H1 (cell line): ENCODE data around the gene CASZ1. TPM values are rescaled to one million over a fixed set of nuclear protein-coding genes. Genes with fewer than 3 reads are reported as not detected.

Experiments used
- CTCF ChIA-PET: fragments of 300-600 bp; sonication (Branson Sonifier 250); formaldehyde crosslinking; loops from one replicate; lab custom pipeline; 2021; ENCODE audit not compliant: partially characterized antibody; lab: Charles Lee
- POLR2A ChIA-PET: fragments of 300-600 bp; sonication (Branson Sonifier 250); formaldehyde crosslinking; loops from one replicate; lab custom pipeline; 2021; ENCODE audit warnings: inconsistent platforms; ENCODE audit not compliant: partially characterized antibody; lab: Charles Lee
- DNase-seq, 2 experiments: peaks; one replicate each; pipeline versions ENCODE4 v3.0.0 to v3.0.0-alpha.2; 2010 to 2022; ENCODE audit warnings: low spot score in 2 of 2, low read depth in 1 of 2, mixed read lengths in 1 of 2
- FAIRE-seq: peaks from 2 replicates; lab custom pipeline; 2011; peaks lifted over from hg19 to GRCh38; lab: Jason Lieb, UNC
- H2AFZ ChIP-seq: 2 replicates; pipeline ENCODE4 v1.8.1; 2012; ENCODE audit warnings: low read length, inconsistent platforms
- H2AK5ac ChIP-seq: 2 replicates; pipeline ENCODE4 v1.6.1; 2013; ENCODE audit warnings: low read depth, low read length
- H2BK120ac ChIP-seq: replicated peaks from 2 replicates; pipeline ENCODE3; 2013; ENCODE audit warnings: low read depth, low read length, inconsistent platforms
- H2BK12ac ChIP-seq: 2 replicates; pipeline ENCODE4 v1.6.1; 2013; ENCODE audit warnings: low read depth, low read length
- H2BK15ac ChIP-seq: 2 replicates; pipeline ENCODE4 v1.6.1; 2013; ENCODE audit warnings: low read length
- H2BK20ac ChIP-seq: 2 replicates; pipeline ENCODE4 v1.6.1; 2013; ENCODE audit warnings: low read length
- H2BK5ac ChIP-seq: 2 replicates; pipeline ENCODE4 v1.6.1; 2013; ENCODE audit warnings: low read depth, low read length
- H3K14ac ChIP-seq: 2 replicates; pipeline ENCODE4 v1.6.1; 2013; ENCODE audit warnings: inconsistent platforms; ENCODE audit not compliant: insufficient read length
- H3K18ac ChIP-seq: 2 replicates; pipeline ENCODE4 v1.6.1; 2013; ENCODE audit warnings: low read length; ENCODE audit errors: extremely low read depth
- H3K23ac ChIP-seq: 2 replicates; pipeline ENCODE4 v1.6.1; 2013; ENCODE audit warnings: inconsistent platforms; ENCODE audit not compliant: insufficient read length
- H3K23me2 ChIP-seq: 2 replicates; pipeline ENCODE4 v1.6.1; 2013; ENCODE audit warnings: low read depth, low read length
- H3K27ac ChIP-seq: 2 replicates; pipeline ENCODE4 v1.6.1; 2011; ENCODE audit warnings: low read depth, low read length, inconsistent platforms
- H3K27me3 ChIP-seq, 4 experiments: replicated peaks in 1 of 4; 1 replicate in 1 of 4; 2 replicates in 3 of 4; pipeline versions ENCODE4 v1.6.1 to v1.8.1; 2011 to 2013; ENCODE audit warnings: low read length in 3 of 4, mild to moderate bottlenecking in 3 of 4, inconsistent platforms in 2 of 4, mixed read lengths in 2 of 4, moderate library complexity in 1 of 4; ENCODE audit not compliant: control insufficient read depth in 3 of 4, insufficient read depth in 3 of 4; ENCODE audit errors: extremely low read depth in 1 of 4
- H3K36me3 ChIP-seq, 4 experiments: 2 replicates each; pipeline versions ENCODE4 v1.6.1 to v1.8.1; 2011 to 2013; ENCODE audit warnings: mild to moderate bottlenecking in 4 of 4, low read length in 3 of 4, moderate library complexity in 2 of 4, control low read depth in 1 of 4, inconsistent platforms in 1 of 4; ENCODE audit not compliant: insufficient read depth in 4 of 4, control insufficient read depth in 2 of 4
- H3K4ac ChIP-seq: replicated peaks from 2 replicates; pipeline ENCODE3; 2013; ENCODE audit warnings: low read length, low read depth, mixed read lengths, inconsistent platforms; ENCODE audit not compliant: insufficient read length
- H3K4me1 ChIP-seq, 4 experiments: replicated peaks in 1 of 4; 1 replicate in 1 of 4; 2 replicates in 3 of 4; pipeline versions ENCODE4 v1.6.1 to v1.8.1; 2011 to 2013; ENCODE audit warnings: low read length in 3 of 4, inconsistent platforms in 2 of 4, mixed read lengths in 1 of 4; ENCODE audit not compliant: insufficient read depth in 4 of 4, control insufficient read depth in 3 of 4
- H3K4me2 ChIP-seq, 2 experiments: 2 replicates each; pipeline versions ENCODE4 v1.6.1 to v1.8.1; 2011 to 2013; ENCODE audit warnings: low read depth in 2 of 2, low read length in 2 of 2, control low read depth in 1 of 2, inconsistent platforms in 1 of 2, mild to moderate bottlenecking in 1 of 2; ENCODE audit not compliant: insufficient read depth in 1 of 2
- H3K4me3 ChIP-seq, 4 experiments: fragments of 200-600, 300-600 bp in 1 of 4; sonication (generic), shearing (Covaris generic), sonication (Bioruptor Twin) in 1 of 4; 2 replicates each; pipeline versions ENCODE4 v1.5.1 to v1.8.1; 2011 to 2016; ENCODE audit warnings: low read length in 4 of 4, low read depth in 3 of 4, control low read depth in 2 of 4, inconsistent platforms in 2 of 4, mild to moderate bottlenecking in 2 of 4, mixed read lengths in 1 of 4, moderate library complexity in 1 of 4; ENCODE audit not compliant: insufficient read depth in 2 of 4; ENCODE audit errors: extremely low read depth in 1 of 4
- H3K56ac ChIP-seq: replicated peaks from 2 replicates; pipeline ENCODE3; 2013; ENCODE audit warnings: low read depth, mild to moderate bottlenecking, mixed read lengths, low read length, inconsistent platforms; ENCODE audit not compliant: insufficient read length
- H3K79me1 ChIP-seq: 2 replicates; pipeline ENCODE4 v1.6.1; 2013; ENCODE audit warnings: low read depth, low read length, control low read depth
- H3K79me2 ChIP-seq, 2 experiments: 2 replicates each; pipeline versions ENCODE4 v1.6.1 to v1.8.1; 2012 to 2013; ENCODE audit warnings: low read length in 2 of 2, mild to moderate bottlenecking in 2 of 2, inconsistent platforms in 1 of 2; ENCODE audit not compliant: insufficient read depth in 2 of 2, control insufficient read depth in 1 of 2
- H3K9ac ChIP-seq, 4 experiments: replicated peaks in 1 of 4; 1 replicate in 1 of 4; 2 replicates in 3 of 4; pipeline versions ENCODE4 v1.6.1 to v1.8.1; 2011 to 2013; ENCODE audit warnings: low read depth in 3 of 4, low read length in 3 of 4, control low read depth in 2 of 4, mild to moderate bottlenecking in 2 of 4, moderate library complexity in 2 of 4, inconsistent platforms in 1 of 4; ENCODE audit errors: extremely low read depth in 1 of 4
- H3K9me3 ChIP-seq, 2 experiments: 2 replicates each; pipeline versions ENCODE4 v1.6.1 to v1.8.1; 2012 to 2013; ENCODE audit warnings: mild to moderate bottlenecking in 2 of 2, moderate library complexity in 2 of 2, control low read depth in 1 of 2, inconsistent platforms in 1 of 2, low read depth in 1 of 2, low read length in 1 of 2, mixed read lengths in 1 of 2; ENCODE audit not compliant: insufficient read depth in 2 of 2
- H4K20me1 ChIP-seq, 2 experiments: replicated peaks in 1 of 2; 2 replicates each; pipeline versions ENCODE3 to v1.8.1; 2011 to 2013; ENCODE audit warnings: inconsistent platforms in 2 of 2, low read length in 2 of 2, mild to moderate bottlenecking in 1 of 2; ENCODE audit not compliant: insufficient read depth in 2 of 2, control insufficient read depth in 1 of 2
- H4K5ac ChIP-seq: 2 replicates; pipeline ENCODE4 v1.6.1; 2013; ENCODE audit warnings: low read length, low read depth, mixed read lengths, inconsistent platforms; ENCODE audit not compliant: insufficient read length
- H4K8ac ChIP-seq: 2 replicates; pipeline ENCODE4 v1.8.0; 2013; ENCODE audit warnings: mild to moderate bottlenecking, moderate library complexity, low read length, inconsistent platforms; ENCODE audit not compliant: insufficient read depth; ENCODE audit errors: extremely low read depth
- H4K91ac ChIP-seq: replicated peaks from 2 replicates; pipeline ENCODE3; 2013; ENCODE audit warnings: low read length, mixed read lengths, inconsistent platforms; ENCODE audit not compliant: insufficient read length
- CEBPB ChIP-seq: IDR thresholded peaks from 2 replicates; pipeline ENCODE4 v1.6.1; 2012; ENCODE audit warnings: low read depth, low read length
- EZH2 ChIP-seq: fragments of 200-600 bp; sonication (generic); IDR thresholded peaks from 2 replicates; pipeline ENCODE4 v1.7.1; 2012; ENCODE audit warnings: low read depth, mild to moderate bottlenecking, moderate library complexity, low read length, inconsistent platforms; ENCODE audit not compliant: severe bottlenecking
- KDM4A ChIP-seq: IDR thresholded peaks from one replicate; pipeline ENCODE4 v1.7.1; 2012; ENCODE audit warnings: low read depth, mild to moderate bottlenecking, moderate library complexity, low read length, inconsistent platforms; ENCODE audit not compliant: severe bottlenecking
- SIN3A ChIP-seq, 2 experiments: IDR thresholded peaks in 1 of 2; conservative IDR thresholded peaks in 1 of 2; 2 replicates each; pipeline ENCODE4 v1.6.1; 2011 to 2012; ENCODE audit warnings: low read length in 2 of 2, improper control_type of control experiment in 1 of 2, low read depth in 1 of 2, mild to moderate bottlenecking in 1 of 2
- SRF ChIP-seq: IDR thresholded peaks from 2 replicates; pipeline ENCODE4 v1.6.1; 2011; ENCODE audit warnings: mild to moderate bottlenecking, low read depth, low read length, moderate library complexity
- WGBS, 2 experiments: shearing (Covaris generic) in 1 of 2; methylation state at CpG; one replicate each; pipeline versions ENCODE4 v1.1.6 to v1.1.7; 2013 to 2015; ENCODE audit warnings: low lambda C conversion rate in 2 of 2, mixed read lengths in 2 of 2, inconsistent platforms in 1 of 2, low coverage in 1 of 2, missing lambda C conversion rate in 1 of 2; ENCODE audit not compliant: insufficient replicate concordance in 2 of 2, insufficient coverage in 1 of 2, insufficient read length in 1 of 2; ENCODE audit errors: extremely low coverage in 1 of 2, missing lambda C conversion rate in 1 of 2; 5-methylcytosine and 5-hydroxymethylcytosine counted together
- polyA plus RNA-seq, 7 experiments: library from polyadenylated mRNA; depleted of rRNA in 3 of 7; stranded (reverse) in 5 of 7; unstranded in 2 of 7; fragments of >200 nt in 5 of 7; fragments of 200-250 nt in 2 of 7; gene quantifications; 1 replicate in 5 of 7; 2 replicates in 1 of 7; 4 replicates in 1 of 7; pipeline versions ENCODE4 v1.2.1 to v1.2.3, GENCODE V29; 2011 to 2013; ENCODE audit warnings: missing spikeins in 2 of 7, mixed read lengths in 2 of 7
- total RNA-seq: library from RNA; stranded (reverse); fragmentation: NEBNext Ultra II Directional; extraction: Animal tissue kit (Norgen Biotek cat#: 25700); gene quantifications from 2 replicates; pipeline ENCODE4 v1.2.1, GENCODE V29; 2021
- TF ChIP-seq, protein P1 (sequence below): IDR thresholded peaks from 2 replicates; pipeline ENCODE4 v1.6.1; 2012; ENCODE audit warnings: inconsistent platforms

Gene CASZ1
- total and polyA plus RNA-seq, 2 of the 8 experiments (the other 6 are each of a cell fraction or from before 2014, with no cell fraction given), result 4.4 to 7.7 TPM

DNA sequence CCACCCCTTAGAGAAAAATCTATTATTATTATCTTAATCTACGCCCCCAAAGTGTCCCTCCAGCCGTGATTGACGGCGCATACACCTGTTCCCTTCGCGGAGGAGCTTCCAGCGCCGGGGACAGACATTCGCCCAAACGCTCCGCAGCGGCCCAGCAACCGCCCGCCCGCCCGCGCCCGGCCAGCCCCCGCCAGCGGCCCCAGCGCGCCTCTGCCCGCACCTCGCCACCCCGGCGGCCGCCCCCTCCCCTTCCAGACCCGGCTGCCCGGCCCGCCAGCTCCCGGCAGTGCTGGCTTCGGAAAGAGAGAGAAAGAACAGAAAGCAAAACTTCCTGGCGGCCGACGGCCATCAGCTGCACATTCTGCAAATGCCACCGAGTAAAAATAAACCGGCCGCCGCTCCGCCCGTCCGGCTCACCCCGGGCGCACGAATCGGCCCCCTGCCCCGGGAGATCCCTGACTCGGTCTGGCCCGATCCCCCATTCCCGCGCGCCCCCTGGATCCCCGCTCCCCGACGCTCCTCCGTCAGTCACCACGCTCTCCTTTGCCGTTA is 1.6 kb downstream of the CASZ1 start:
- peak overlapping the region; percentile 98 to 99 for H3K4me2 ChIP-seq
- ChIA-PET CTCF (interaction anchor here (0.6 to 2.4 kb wide), 23 partner anchors 8 to 257 kb away, joined by 3 to 11 read pairs (median 3); no protein-coding TSS in a partner anchor), POLR2A (interaction anchor here (0.9 to 1.2 kb wide), 2 partner anchors 8 to 11 kb away, joined by 4 to 6 read pairs; no protein-coding TSS in a partner anchor)

More for the DNA sequence above, 1.6 kb downstream of the CASZ1 start:
- Histone ChIP-seq H2BK15ac (no peak overlapping the region), H3K14ac (no peak overlapping the region), H3K27me3 (peaks cover 9 to 29% (median 23%) of the 10 kb centered on the region in 4 experiments; a peak in 6 of 7 replicates), H2BK12ac (no peak overlapping the region), H3K4ac (no peak overlapping the region), H3K4me3 (peak overlapping the region; percentile 50 to 82 (median 60)), H4K91ac (no peak overlapping the region), H4K8ac (no peak overlapping the region), H3K79me1 (no peaks in the 10 kb centered on the region), H2BK5ac (no peak overlapping the region), H3K23me2 (peaks cover 17% of the 10 kb centered on the region; the same call in 1 of the 2 replicates), H3K56ac (no peak overlapping the region), H2BK120ac (no peak overlapping the region), H3K79me2 (no peaks in the 10 kb centered on the region), H3K18ac (no peak overlapping the region; the same call in 1 of the 2 replicates), H3K9ac (no peak overlapping the region), H2AK5ac (no peak overlapping the region), H3K27ac (no peak overlapping the region), H2AFZ (no peak overlapping the region), H3K36me3 (no peaks in the 10 kb centered on the region), H4K20me1 (peaks cover 0 to 2% of the 10 kb centered on the region in 2 experiments), H3K23ac (no peak overlapping the region), H4K5ac (no peak overlapping the region), H2BK20ac (no peak overlapping the region), H3K4me1 (peaks cover 6 to 16% (median 11%) of the 10 kb centered on the region in 4 experiments), H3K9me3 (no peaks in the 10 kb centered on the region)
- DNase-seq (peak in 1 of 2 experiments; percentile 68), FAIRE-seq (no peak)
- 1% methylated on average over 23 of the region's 58 CpGs; no CpG with 5 or more reads in 1 of the 2 experiments for WGBS, 2 experiments
- 0 out of 4 replicates have a peak, but pooled peaks of 1 of the 2 experiments have one; percentile 13 for TF ChIP-seq SIN3A (conservative IDR thresholded peaks at IDR 0.05 in 1 of 2, IDR thresholded peaks at IDR 0.05 in 1 of 2; ENCODE audit: low read depth in 1 of 2, low read length in 2 of 2)
- no peak for TF ChIP-seq KDM4A
- no peak for TF ChIP-seq SRF
- no peak for TF ChIP-seq CEBPB
- TF ChIP-seq EZH2, result peak; percentile 53
- TF ChIP-seq, protein P1, sequence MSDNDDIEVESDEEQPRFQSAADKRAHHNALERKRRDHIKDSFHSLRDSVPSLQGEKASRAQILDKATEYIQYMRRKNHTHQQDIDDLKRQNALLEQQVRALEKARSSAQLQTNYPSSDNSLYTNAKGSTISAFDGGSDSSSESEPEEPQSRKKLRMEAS, result no peak
